ENCODE data around the gene PVRIG.
"Not testable (repeated sequence)": the region's sequence is repeated elsewhere in the genome, so short reads cannot be mapped to it uniquely, and the experiment has no call there.

Gene PVRIG

GRCh38 chr7:100221767-100222444 is 2.2 kb downstream of the PVRIG start:
- Mint-ChIP-seq H3K27ac (no peak overlapping the region), H3K9me3 (no peaks in the 10 kb centered on the region), H3K4me3 (no peak overlapping the region), H3K27me3 (ENCODE audit: low read depth, poor library complexity) (no peaks in the 10 kb centered on the region), H3K36me3 (ENCODE audit: low read depth) (peaks cover 4% of the 10 kb centered on the region), H3K4me1 (peaks cover 16% of the 10 kb centered on the region)
- no peak for TF ChIP-seq CTCF (IDR thresholded peaks at IDR 0.05)
- DNase-seq: no peak

GRCh38 chr7:100222445-100223132 is 2.8 kb downstream of the PVRIG start:
- Mint-ChIP-seq H3K27ac (no peak overlapping the region), H3K27me3 (ENCODE audit: low read depth, poor library complexity) (no peaks in the 10 kb centered on the region), H3K36me3 (ENCODE audit: low read depth) (peaks cover 4% of the 10 kb centered on the region), H3K4me3 (no peak overlapping the region), H3K9me3 (no peaks in the 10 kb centered on the region), H3K4me1 (peaks cover 11% of the 10 kb centered on the region)
- no peak for TF ChIP-seq CTCF (IDR thresholded peaks at IDR 0.05)
- DNase-seq: no peak

DNA sequence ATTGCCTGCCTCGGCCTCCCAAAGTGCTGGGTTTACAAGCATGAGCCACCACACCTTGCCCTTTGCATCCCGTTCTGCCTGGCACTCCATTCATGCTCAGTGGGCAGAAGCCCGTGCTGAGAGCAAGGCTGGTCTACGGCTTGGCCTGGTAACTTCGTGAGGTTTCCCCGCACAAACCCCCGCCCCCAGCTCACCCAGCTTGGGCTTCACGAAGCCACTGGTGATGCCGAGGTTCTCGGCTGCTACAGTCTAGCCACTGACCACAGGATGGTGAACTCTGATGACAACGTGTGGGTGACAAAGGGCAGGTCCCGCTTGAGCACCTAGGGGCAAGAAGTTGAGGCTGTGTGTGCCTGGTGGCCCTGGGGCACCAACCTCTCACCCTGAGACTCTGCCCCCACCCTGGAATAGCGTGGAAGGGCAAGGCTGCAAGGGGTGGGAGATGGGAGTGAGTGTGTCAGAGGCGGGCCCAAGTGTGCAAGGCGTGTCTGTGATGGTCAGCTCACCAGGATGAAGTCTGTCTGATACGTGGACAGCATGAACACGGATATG is 3.7 kb downstream of the PVRIG start:
- not testable (repeated sequence) for H3K4me1 Mint-ChIP-seq; H3K36me3 Mint-ChIP-seq (ENCODE audit: low read depth); H3K9me3 Mint-ChIP-seq; H3K27ac Mint-ChIP-seq; H3K4me3 Mint-ChIP-seq; DNase-seq; H3K27me3 Mint-ChIP-seq (ENCODE audit: low read depth, poor library complexity)

- not testable (repeated sequence) for H3K36me3 Mint-ChIP-seq (ENCODE audit: low read depth); H3K4me3 Mint-ChIP-seq; H3K9me3 Mint-ChIP-seq; H3K27ac Mint-ChIP-seq; H3K4me1 Mint-ChIP-seq; DNase-seq; H3K27me3 Mint-ChIP-seq (ENCODE audit: low read depth, poor library complexity)
Observed at GRCh38 chr7:100224891-100225290, 5.1 kb downstream of the PVRIG start.

DNA sequence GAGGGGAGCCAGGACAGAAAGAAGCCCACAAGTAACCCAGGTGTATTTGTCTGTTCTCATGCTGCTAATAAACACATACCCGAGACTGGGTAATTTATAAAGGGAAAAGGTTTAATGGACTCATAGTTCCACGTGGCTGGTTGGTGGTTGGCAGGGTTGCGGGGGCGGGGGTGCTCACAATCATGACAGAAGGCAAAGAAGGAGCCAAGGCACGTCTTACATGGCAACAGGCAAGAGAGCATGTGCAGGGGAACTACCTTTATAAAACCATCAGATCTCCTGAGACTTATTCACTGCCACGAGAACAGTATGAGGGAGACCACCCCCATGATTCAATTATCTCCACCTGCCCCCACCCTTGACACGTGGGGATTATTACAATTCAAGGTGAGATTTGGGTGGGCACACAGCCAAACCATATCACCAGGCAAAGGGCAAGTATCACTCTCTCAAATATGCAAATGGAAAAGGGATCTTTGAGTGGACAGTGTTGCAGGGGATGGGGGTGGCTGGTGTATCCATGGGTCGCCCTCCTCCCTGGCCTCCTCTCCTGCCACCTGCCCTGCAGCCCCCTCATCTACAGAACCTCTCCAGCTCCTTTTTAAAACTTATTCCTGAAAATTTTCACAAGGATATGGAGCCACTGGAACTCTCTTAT is 15.0 kb downstream of the PVRIG start:
- Mint-ChIP-seq H3K36me3 (ENCODE audit: low read depth) (peaks cover 43% of the 10 kb centered on the region), H3K27ac (peak overlapping the region; percentile 44), H3K4me1 (peaks cover 43% of the 10 kb centered on the region)
- H3K27me3 Mint-ChIP-seq (ENCODE audit: low read depth, poor library complexity); H3K9me3 Mint-ChIP-seq; DNase-seq; H3K4me3 Mint-ChIP-seq: not testable (repeated sequence)

DNA sequence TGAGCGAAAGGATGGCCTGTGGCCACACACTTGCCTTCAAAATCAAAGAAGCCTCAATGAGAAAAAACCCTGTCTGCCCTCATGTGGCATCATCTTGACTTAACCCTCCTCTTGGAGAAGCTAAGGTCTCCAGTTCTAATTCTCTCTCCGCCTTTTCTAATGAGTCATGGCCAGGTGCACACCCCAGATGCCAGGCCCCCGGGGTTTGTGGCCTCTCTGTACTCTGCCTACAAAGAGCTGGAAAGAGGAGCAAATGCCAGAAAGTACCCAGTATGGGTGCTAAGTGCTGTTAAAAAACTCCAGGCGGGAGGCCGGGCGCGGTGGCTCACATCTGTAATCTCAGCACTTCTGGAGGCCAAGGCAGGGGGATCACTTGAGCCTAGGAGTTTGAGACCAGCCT is 20.2 kb downstream of the PVRIG start:
- peaks cover 40% of the 10 kb centered on the region for H3K4me1 Mint-ChIP-seq
- H3K36me3 Mint-ChIP-seq (ENCODE audit: low read depth): peaks cover 28% of the 10 kb centered on the region
- not testable (repeated sequence) for H3K27ac Mint-ChIP-seq; H3K4me3 Mint-ChIP-seq; DNase-seq; H3K27me3 Mint-ChIP-seq (ENCODE audit: low read depth, poor library complexity); H3K9me3 Mint-ChIP-seq

DNA sequence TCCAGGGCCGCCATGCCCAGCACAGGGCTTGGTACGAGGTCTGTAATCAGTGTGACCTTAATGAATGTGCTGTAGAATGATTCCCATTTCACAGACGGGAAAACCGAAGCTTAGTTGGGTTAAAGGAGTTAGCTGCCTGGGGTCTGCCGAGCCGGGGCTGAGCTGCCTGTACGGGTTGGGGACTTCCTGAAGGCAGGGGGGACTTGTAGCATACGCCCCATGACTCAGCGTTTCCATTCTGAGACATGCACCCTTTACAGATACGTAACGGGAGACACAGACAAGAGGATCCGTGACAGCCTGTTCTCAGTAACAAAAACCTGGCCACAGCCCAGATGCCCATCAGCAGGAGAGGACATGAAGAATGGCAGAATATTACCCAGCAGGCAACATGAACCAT is 23.6 kb downstream of the PVRIG start:
- DNase-seq; H3K9me3 Mint-ChIP-seq; H3K27me3 Mint-ChIP-seq (ENCODE audit: low read depth, poor library complexity); H3K4me3 Mint-ChIP-seq: not testable (repeated sequence)
- peaks cover 47% of the 10 kb centered on the region for H3K4me1 Mint-ChIP-seq
- H3K27ac Mint-ChIP-seq: peak overlapping the region; percentile 85
- H3K36me3 Mint-ChIP-seq (ENCODE audit: low read depth): peaks cover 20% of the 10 kb centered on the region

- not testable (repeated sequence) for H3K36me3 Mint-ChIP-seq (ENCODE audit: low read depth); H3K27ac Mint-ChIP-seq; DNase-seq; H3K27me3 Mint-ChIP-seq (ENCODE audit: low read depth, poor library complexity); H3K9me3 Mint-ChIP-seq
- peaks cover 53% of the 10 kb centered on the region for H3K4me1 Mint-ChIP-seq
- H3K4me3 Mint-ChIP-seq: peak overlapping the region; percentile 45
Observed at GRCh38 chr7:100244988-100245605, 25.3 kb downstream of the PVRIG start.

DNA sequence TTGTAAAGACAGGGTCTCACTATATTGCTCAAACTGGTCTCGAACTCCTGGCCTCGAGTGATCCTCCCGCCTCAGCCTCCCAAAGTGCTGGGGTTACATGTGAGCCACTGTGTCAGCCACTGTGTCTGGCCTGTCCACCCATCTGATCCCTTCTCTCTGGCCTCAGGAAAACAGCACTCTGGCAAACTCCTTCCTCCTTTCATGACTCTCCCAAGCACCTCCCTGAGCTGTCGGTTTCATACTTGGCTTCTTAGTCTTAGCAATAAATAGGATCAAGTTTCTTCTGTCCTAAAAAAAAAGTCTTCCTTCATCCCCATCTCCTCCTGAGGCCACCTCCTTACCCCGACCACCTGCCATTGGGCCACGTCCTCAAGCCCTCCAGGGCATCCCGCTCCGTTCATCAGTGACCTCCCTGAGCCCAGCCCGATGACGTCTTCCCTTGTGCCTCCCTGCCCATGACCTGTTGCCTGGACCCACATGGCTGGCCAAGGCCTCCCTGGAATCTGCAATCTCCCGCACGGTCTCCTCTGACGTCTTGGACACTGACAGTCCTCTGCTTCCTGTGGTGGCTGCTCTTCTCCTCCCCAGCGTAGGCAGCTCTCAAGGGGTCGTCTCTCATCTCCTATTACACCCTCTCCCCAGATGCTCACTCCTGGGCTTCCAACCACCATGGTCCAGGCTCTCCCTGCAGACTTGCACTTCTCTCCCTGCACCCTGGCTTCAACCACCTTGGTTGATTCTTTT is 26.5 kb downstream of the PVRIG start:
- peak; percentile 21 for DNase-seq
- peaks cover 53% of the 10 kb centered on the region for H3K4me1 Mint-ChIP-seq
- H3K36me3 Mint-ChIP-seq (ENCODE audit: low read depth); H3K27me3 Mint-ChIP-seq (ENCODE audit: low read depth, poor library complexity); H3K9me3 Mint-ChIP-seq: not testable (repeated sequence)
- peak overlapping the region; percentile 66 for H3K4me3 Mint-ChIP-seq
- peak overlapping the region; percentile 98 for H3K27ac Mint-ChIP-seq

GRCh38 chr7:100246865-100247137 is 27.1 kb downstream of the PVRIG start:
- H3K9me3 Mint-ChIP-seq; H3K36me3 Mint-ChIP-seq (ENCODE audit: low read depth); H3K27me3 Mint-ChIP-seq (ENCODE audit: low read depth, poor library complexity); DNase-seq: not testable (repeated sequence)
- peak overlapping the region; percentile 66 for H3K4me3 Mint-ChIP-seq
- H3K4me1 Mint-ChIP-seq: peaks cover 53% of the 10 kb centered on the region
- H3K27ac Mint-ChIP-seq: peak overlapping the region; percentile 99
